ENCODE results near the gene ZNF485. TPM values are rescaled to one million over a fixed set of nuclear protein-coding genes. Genes with fewer than 3 reads are reported as not detected.
"Not testable (repeated sequence)": the region's sequence is repeated elsewhere in the genome, so short reads cannot be mapped to it uniquely, and the experiment has no call there.

ZNF485 gene
- total RNA-seq, 5 donors from 2014 or later (not counting 1 experiment from before 2014, with no cell fraction given) = 2.3 to 11.9 (median 9.0) TPM

DNA sequence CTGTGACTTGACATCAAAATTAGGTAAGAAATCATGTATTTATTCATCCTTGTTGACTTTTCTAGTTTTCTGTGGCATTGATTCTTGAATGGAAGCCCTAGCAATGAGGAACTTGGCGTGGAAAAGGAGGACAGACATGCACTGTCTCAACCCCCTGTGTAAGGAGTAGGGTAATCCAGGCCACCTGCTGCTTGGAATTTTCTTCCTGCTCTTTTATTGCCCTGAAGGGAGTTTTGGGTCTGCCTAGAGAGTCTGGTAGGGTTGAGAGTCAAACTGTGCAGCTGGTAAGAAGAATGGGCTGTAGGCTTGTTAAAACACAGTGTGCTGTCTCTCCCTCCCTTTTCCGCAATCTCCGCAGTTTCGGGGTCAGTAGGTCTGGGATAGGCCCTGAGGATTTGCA, 22.7 kb downstream of the ZNF485 start:
- ChIA-PET POLR2A (no interaction called here), CTCF (no interaction called here)
- Histone ChIP-seq H3K4me1 (ENCODE audit: control insufficient read depth in 1 of 2, extremely low read depth in 1 of 2, insufficient read depth in 2 of 2, low read length in 2 of 2) (no peaks in the 10 kb centered on the region), H3K4me3 (ENCODE audit: control insufficient read depth in 1 of 2, extremely low read depth in 1 of 2, low read length in 1 of 2) (no peak overlapping the region), H3K36me3 (ENCODE audit: control insufficient read depth in 2 of 2, extremely low read depth in 1 of 2, insufficient read depth in 1 of 2, low read length in 1 of 2) (no peaks in the 10 kb centered on the region), H3K27me3 (replicated peaks in 1 of 2; ENCODE audit: control insufficient read depth in 2 of 2, extremely low read depth in 1 of 2, insufficient read depth in 2 of 2, low read length in 1 of 2) (no peaks in the 10 kb centered on the region), H3K27ac (ENCODE audit: low read length) (no peak overlapping the region), H3K9me3 (no peaks in the 10 kb centered on the region)
- Mint-ChIP-seq H3K27me3 (no peaks in the 10 kb centered on the region), H3K4me3 (no peak overlapping the region), H3K9me3 (peaks cover 0 to 11% (median 5%) of the 10 kb centered on the region in 3 donors), H3K36me3 (no peaks in the 10 kb centered on the region), H3K4me1 (peaks cover 0 to 1% (median 0%) of the 10 kb centered on the region in 3 donors), H3K27ac (no peak overlapping the region)
- 44% methylated on average over 1 of the region's 4 CpGs for WGBS (ENCODE audit: insufficient coverage)
- ATAC-seq (replicated peaks in 1 of 4) (no peak), DNase-seq (no peak)

DNA sequence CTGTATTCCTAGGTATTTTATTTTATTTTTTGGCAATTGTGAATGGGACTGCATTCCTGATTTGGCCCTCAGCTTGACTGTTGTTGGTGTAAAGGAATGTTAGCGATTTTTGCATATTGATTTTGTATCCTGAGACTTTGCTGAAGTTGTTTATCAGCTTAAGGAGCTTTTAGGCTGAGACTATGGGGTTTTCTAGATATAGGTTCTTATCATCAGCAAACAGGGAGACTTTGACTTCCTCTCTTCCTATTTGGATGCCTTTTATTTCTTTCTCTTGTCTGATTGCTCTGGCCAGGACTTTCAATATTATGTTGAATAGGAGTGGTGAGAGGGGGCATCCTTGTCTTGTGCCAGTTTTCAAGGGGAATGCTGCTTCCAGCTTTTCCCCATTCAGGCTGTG, 29.6 kb downstream of the ZNF485 start:
- WGBS (ENCODE audit: insufficient coverage) = no CpG with 5 or more reads among the region's 1 CpG
- CTCF ChIA-PET; H3K27ac ChIP-seq (ENCODE audit: low read length); H3K9me3 ChIP-seq; H3K4me1 Mint-ChIP-seq; H3K27me3 ChIP-seq (replicated peaks in 1 of 2; ENCODE audit: control insufficient read depth in 2 of 2, extremely low read depth in 1 of 2, insufficient read depth in 2 of 2, low read length in 1 of 2); H3K4me3 ChIP-seq (ENCODE audit: control insufficient read depth in 1 of 2, extremely low read depth in 1 of 2, low read length in 1 of 2); POLR2A ChIA-PET; H3K36me3 Mint-ChIP-seq; H3K27ac Mint-ChIP-seq; H3K36me3 ChIP-seq (ENCODE audit: control insufficient read depth in 2 of 2, extremely low read depth in 1 of 2, insufficient read depth in 1 of 2, low read length in 1 of 2); H3K4me3 Mint-ChIP-seq; H3K27me3 Mint-ChIP-seq; DNase-seq; H3K4me1 ChIP-seq (ENCODE audit: control insufficient read depth in 1 of 2, extremely low read depth in 1 of 2, insufficient read depth in 2 of 2, low read length in 2 of 2); ATAC-seq (replicated peaks in 1 of 4): not testable (repeated sequence)
- H3K9me3 Mint-ChIP-seq = peaks cover 22 to 60% (median 30%) of the 10 kb centered on the region in 3 donors

DNA sequence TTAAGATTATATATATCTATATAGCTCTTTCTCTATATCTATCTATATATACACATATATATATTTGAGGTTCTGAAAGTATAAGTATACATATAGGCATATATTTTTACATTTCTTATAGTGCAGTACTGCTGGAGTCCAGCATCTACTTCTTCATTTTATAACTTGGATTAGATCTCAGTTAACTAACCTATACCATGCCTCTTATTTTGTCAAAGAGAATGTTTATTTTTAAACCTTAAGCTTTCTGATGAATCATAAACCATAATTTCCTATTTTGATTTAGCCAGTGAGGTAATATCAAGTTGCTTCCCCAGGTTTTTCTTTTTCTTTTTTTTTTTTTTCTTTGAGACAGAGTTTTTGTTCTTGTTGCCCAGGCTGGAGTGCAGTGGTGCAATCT, 34.4 kb downstream of the ZNF485 start:
- POLR2A ChIA-PET = no interaction called here
- H3K36me3 ChIP-seq (ENCODE audit: control insufficient read depth in 2 of 2, extremely low read depth in 1 of 2, insufficient read depth in 1 of 2, low read length in 1 of 2) = peaks cover 11 to 21% of the 10 kb centered on the region in 2 donors
- no peaks in the 10 kb centered on the region for H3K4me1 Mint-ChIP-seq
- no peaks in the 10 kb centered on the region for H3K4me1 ChIP-seq (ENCODE audit: control insufficient read depth in 1 of 2, extremely low read depth in 1 of 2, insufficient read depth in 2 of 2, low read length in 2 of 2)
- peaks cover 15% of the 10 kb centered on the region for H3K9me3 ChIP-seq
- CTCF ChIA-PET = interaction anchor here (0.7 to 1.0 kb wide), 2 partner anchors 8 to 36 kb away, joined by 3 read pairs; partner anchors contain the start of gene ZNF32 (in 1 of the 2)
- ATAC-seq (replicated peaks in 1 of 4) = no peak
- H3K4me3 ChIP-seq (ENCODE audit: control insufficient read depth in 1 of 2, extremely low read depth in 1 of 2, low read length in 1 of 2) = no peak overlapping the region
- no peaks in the 10 kb centered on the region for H3K27me3 ChIP-seq (replicated peaks in 1 of 2; ENCODE audit: control insufficient read depth in 2 of 2, extremely low read depth in 1 of 2, insufficient read depth in 2 of 2, low read length in 1 of 2)
- H3K27me3 Mint-ChIP-seq = no peaks in the 10 kb centered on the region
- H3K27ac Mint-ChIP-seq = no peak overlapping the region
- no peak overlapping the region for H3K27ac ChIP-seq (ENCODE audit: low read length)
- H3K9me3 Mint-ChIP-seq = peaks cover 7 to 61% (median 40%) of the 10 kb centered on the region in 3 donors
- peaks cover 28% of the 10 kb centered on the region for H3K36me3 Mint-ChIP-seq
- DNase-seq = no peak
- no peak overlapping the region for H3K4me3 Mint-ChIP-seq

DNA sequence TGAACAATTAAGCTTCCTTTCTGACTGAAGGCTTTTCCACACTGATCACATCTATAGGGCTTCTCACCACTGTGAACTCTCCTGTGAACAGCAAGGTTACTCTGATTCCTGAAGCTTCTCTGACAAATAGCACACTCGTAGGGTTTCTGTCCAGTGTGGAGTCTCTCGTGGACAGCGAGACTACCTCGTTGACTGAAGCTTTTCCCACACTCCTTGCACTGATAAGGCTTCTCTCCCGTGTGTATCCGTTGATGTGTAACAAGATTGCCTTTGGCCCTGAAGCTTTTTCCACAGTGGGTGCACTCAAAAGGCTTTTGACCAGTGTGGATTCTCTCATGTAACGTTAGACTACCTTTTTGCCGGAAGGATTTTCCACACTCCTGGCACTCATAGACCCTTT, 38.0 kb downstream of the ZNF485 start:
- Mint-ChIP-seq H3K4me3 (no peak overlapping the region), H3K9me3 (peaks cover 11 to 44% (median 30%) of the 10 kb centered on the region in 3 donors), H3K27me3 (no peaks in the 10 kb centered on the region), H3K36me3 (peaks cover 44% of the 10 kb centered on the region), H3K4me1 (peaks cover 19 to 22% (median 22%) of the 10 kb centered on the region in 3 donors), H3K27ac (no peak overlapping the region)
- Histone ChIP-seq H3K27me3 (replicated peaks in 1 of 2; ENCODE audit: control insufficient read depth in 2 of 2, extremely low read depth in 1 of 2, insufficient read depth in 2 of 2, low read length in 1 of 2) (no peaks in the 10 kb centered on the region), H3K4me1 (ENCODE audit: control insufficient read depth in 1 of 2, extremely low read depth in 1 of 2, insufficient read depth in 2 of 2, low read length in 2 of 2) (peaks cover 2 to 13% of the 10 kb centered on the region in 2 experiments), H3K27ac (ENCODE audit: low read length) (no peak overlapping the region), H3K9me3 (peaks cover 19% of the 10 kb centered on the region), H3K36me3 (ENCODE audit: control insufficient read depth in 2 of 2, extremely low read depth in 1 of 2, insufficient read depth in 1 of 2, low read length in 1 of 2) (peaks cover 14 to 27% of the 10 kb centered on the region in 2 donors), H3K4me3 (ENCODE audit: control insufficient read depth in 1 of 2, extremely low read depth in 1 of 2, low read length in 1 of 2) (peak overlapping the region in 1 of 2 donors; percentile 35)
- DNase-seq = no peak
- POLR2A ChIA-PET = no interaction called here
- no peak for ATAC-seq (replicated peaks in 1 of 4)
- CTCF ChIA-PET = no interaction called here
- WGBS (ENCODE audit: insufficient coverage) = 98% methylated on average over 7 of the region's 8 CpGs

DNA sequence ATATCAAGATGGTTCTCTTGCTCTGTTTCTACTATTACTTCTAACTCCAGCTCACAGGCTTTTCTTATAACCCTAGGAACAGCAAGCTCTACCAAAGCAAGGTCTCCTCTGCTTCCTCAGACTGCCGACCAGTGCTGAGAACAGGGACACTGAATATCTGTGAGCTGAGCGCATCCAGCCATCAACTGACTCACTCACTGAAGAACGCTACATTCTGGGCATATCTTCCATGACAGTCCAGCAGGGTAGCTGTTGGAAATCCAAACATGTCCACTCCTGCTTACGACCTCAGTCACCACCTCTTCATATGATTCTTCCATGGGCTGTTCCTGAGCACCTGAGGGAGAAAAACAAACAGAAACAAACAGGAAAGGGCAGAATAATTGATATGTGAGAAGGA, 39.6 kb downstream of the ZNF485 start:
- Histone ChIP-seq H3K9me3 (peaks cover 19% of the 10 kb centered on the region), H3K4me1 (ENCODE audit: control insufficient read depth in 1 of 2, extremely low read depth in 1 of 2, insufficient read depth in 2 of 2, low read length in 2 of 2) (peaks cover 2 to 17% of the 10 kb centered on the region in 2 experiments), H3K27ac (ENCODE audit: low read length) (no peak overlapping the region), H3K27me3 (replicated peaks in 1 of 2; ENCODE audit: control insufficient read depth in 2 of 2, extremely low read depth in 1 of 2, insufficient read depth in 2 of 2, low read length in 1 of 2) (peaks cover 0 to 3% of the 10 kb centered on the region in 2 experiments), H3K4me3 (ENCODE audit: control insufficient read depth in 1 of 2, extremely low read depth in 1 of 2, low read length in 1 of 2) (no peak overlapping the region), H3K36me3 (ENCODE audit: control insufficient read depth in 2 of 2, extremely low read depth in 1 of 2, insufficient read depth in 1 of 2, low read length in 1 of 2) (peaks cover 14 to 27% of the 10 kb centered on the region in 2 donors)
- peaks cover 22 to 29% (median 26%) of the 10 kb centered on the region in 3 donors for H3K4me1 Mint-ChIP-seq
- peaks cover 11 to 36% (median 24%) of the 10 kb centered on the region in 3 donors for H3K9me3 Mint-ChIP-seq
- ATAC-seq (replicated peaks in 1 of 4) (no peak), DNase-seq (no peak)
- H3K36me3 Mint-ChIP-seq = peaks cover 44% of the 10 kb centered on the region
- ChIA-PET CTCF (interaction anchor here in 1 of 2 donors (1.1 kb wide), 1 partner anchor 44 kb away, joined by 4 read pairs; no protein-coding TSS in a partner anchor), POLR2A (no interaction called here)
- H3K4me3 Mint-ChIP-seq = peak overlapping the region in 1 of 3 donors; percentile 40
- H3K27ac Mint-ChIP-seq = peak overlapping the region in 1 of 2 donors; percentile 65
- no peaks in the 10 kb centered on the region for H3K27me3 Mint-ChIP-seq
- WGBS (ENCODE audit: insufficient coverage) = 93% methylated on average over 3 of the region's 4 CpGs

DNA sequence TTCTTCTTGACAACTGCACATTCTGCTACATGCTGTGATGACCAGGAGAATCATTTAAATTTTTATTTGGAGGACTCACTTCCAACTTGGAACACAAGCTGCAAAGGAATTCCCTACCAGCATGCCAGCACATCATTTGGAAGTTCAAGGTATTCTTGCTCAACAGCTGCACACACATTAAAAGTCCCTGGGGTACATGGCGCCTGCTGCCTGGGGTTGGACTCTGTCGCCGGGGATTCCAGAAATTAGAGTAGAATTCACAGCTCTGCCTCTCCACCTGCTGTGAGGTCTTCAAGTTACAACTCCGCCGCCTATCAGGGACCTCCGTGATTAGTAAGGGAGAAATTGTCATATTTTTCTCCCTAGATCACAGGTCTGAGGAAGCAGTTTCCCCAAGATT, 41.3 kb downstream of the ZNF485 start:
- peaks cover 14 to 27% of the 10 kb centered on the region in 2 donors for H3K36me3 ChIP-seq (ENCODE audit: control insufficient read depth in 2 of 2, extremely low read depth in 1 of 2, insufficient read depth in 1 of 2, low read length in 1 of 2)
- peaks cover 44% of the 10 kb centered on the region for H3K36me3 Mint-ChIP-seq
- H3K9me3 Mint-ChIP-seq = peaks cover 11 to 36% (median 22%) of the 10 kb centered on the region in 3 donors
- CTCF ChIA-PET = interaction anchor here in 1 of 2 donors (1.0 kb wide), 1 partner anchor 25 kb away, joined by 3 read pairs; no protein-coding TSS in a partner anchor
- H3K27ac Mint-ChIP-seq = peak overlapping the region; percentile 84 to 91
- peaks cover 0 to 3% of the 10 kb centered on the region in 2 experiments for H3K27me3 ChIP-seq (replicated peaks in 1 of 2; ENCODE audit: control insufficient read depth in 2 of 2, extremely low read depth in 1 of 2, insufficient read depth in 2 of 2, low read length in 1 of 2)
- H3K4me1 ChIP-seq (ENCODE audit: control insufficient read depth in 1 of 2, extremely low read depth in 1 of 2, insufficient read depth in 2 of 2, low read length in 2 of 2) = peaks cover 2 to 17% of the 10 kb centered on the region in 2 experiments
- peaks cover 22 to 29% (median 26%) of the 10 kb centered on the region in 3 donors for H3K4me1 Mint-ChIP-seq
- peak overlapping the region; percentile 61 to 81 for H3K4me3 ChIP-seq (ENCODE audit: control insufficient read depth in 1 of 2, extremely low read depth in 1 of 2, low read length in 1 of 2)
- H3K9me3 ChIP-seq = peaks cover 19% of the 10 kb centered on the region
- ATAC-seq (replicated peaks in 1 of 4) = no peak
- no CpG with 5 or more reads among the region's 6 CpGs for WGBS (ENCODE audit: insufficient coverage)
- H3K27ac ChIP-seq (ENCODE audit: low read length) = no peak overlapping the region
- no peak for DNase-seq
- H3K4me3 Mint-ChIP-seq = peak overlapping the region; percentile 90 to 94 (median 91)
- no peaks in the 10 kb centered on the region for H3K27me3 Mint-ChIP-seq
- POLR2A ChIA-PET = interaction anchor here in 1 of 2 donors (0.5 kb wide), 1 partner anchor 1041 kb away, joined by 4 read pairs; no protein-coding TSS in a partner anchor
